HEK293 (cell line): ENCODE data around the gene SLAMF1.

ENCODE experiments used
- ZSCAN23 ChIP-seq: fragments of 450-650 bp; formaldehyde crosslinking; IDR thresholded peaks from 2 replicates; pipeline ENCODE4 v1.5.1; 2016; ENCODE audit warnings: missing biosample characterization, missing genetic modification characterization
- TF ChIP-seq, protein P1 (sequence below): fragments of 450-650 bp; formaldehyde crosslinking; IDR thresholded peaks from 2 replicates; pipeline ENCODE4 v1.5.1; 2016; ENCODE audit warnings: missing biosample characterization, missing genetic modification characterization
- TF ChIP-seq, protein P2 (sequence below): IDR thresholded peaks from 2 replicates; pipeline ENCODE4 v1.6.1; 2011; ENCODE audit warnings: mild to moderate bottlenecking, low read depth, low read length, borderline replicate concordance
- TF ChIP-seq, protein P3 (sequence below): fragments of 450-650 bp; formaldehyde crosslinking; IDR thresholded peaks from 2 replicates; pipeline ENCODE4 v1.5.1; 2016; ENCODE audit warnings: missing biosample characterization, missing genetic modification characterization
- TF ChIP-seq, protein P4 (sequence below): fragments of 450-650 bp; formaldehyde crosslinking; IDR thresholded peaks from 2 replicates; pipeline ENCODE4 v1.5.1; 2016; ENCODE audit warnings: missing biosample characterization, missing genetic modification characterization
- TF ChIP-seq, protein P5 (sequence below): sonication (generic); formaldehyde crosslinking; IDR thresholded peaks from 2 replicates; pipeline ENCODE4 v1.8.1; 2022; ENCODE audit warnings: mild to moderate bottlenecking, moderate library complexity, missing genetic modification reagents

DNA sequence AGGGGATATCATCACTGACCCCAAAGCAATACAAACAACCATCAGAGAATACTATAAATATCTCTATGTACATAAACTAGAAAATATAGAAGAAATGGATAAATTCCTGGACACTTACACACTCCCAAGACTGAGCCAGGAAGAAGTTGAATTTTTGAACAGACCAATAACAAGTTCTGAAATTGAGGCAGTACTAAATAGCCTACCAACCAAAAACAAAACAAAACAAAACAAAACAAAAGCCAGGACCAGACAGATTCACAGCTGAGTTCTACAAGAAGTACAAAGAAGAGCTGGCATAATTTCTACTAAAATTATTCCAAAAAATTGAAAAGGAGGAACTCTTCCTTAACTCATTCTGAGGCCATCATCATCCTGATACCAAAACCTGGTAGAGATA, 86.0 kb downstream of the SLAMF1 start:
- TF ChIP-seq ZSCAN23: no peak
- TF ChIP-seq, protein P1, sequence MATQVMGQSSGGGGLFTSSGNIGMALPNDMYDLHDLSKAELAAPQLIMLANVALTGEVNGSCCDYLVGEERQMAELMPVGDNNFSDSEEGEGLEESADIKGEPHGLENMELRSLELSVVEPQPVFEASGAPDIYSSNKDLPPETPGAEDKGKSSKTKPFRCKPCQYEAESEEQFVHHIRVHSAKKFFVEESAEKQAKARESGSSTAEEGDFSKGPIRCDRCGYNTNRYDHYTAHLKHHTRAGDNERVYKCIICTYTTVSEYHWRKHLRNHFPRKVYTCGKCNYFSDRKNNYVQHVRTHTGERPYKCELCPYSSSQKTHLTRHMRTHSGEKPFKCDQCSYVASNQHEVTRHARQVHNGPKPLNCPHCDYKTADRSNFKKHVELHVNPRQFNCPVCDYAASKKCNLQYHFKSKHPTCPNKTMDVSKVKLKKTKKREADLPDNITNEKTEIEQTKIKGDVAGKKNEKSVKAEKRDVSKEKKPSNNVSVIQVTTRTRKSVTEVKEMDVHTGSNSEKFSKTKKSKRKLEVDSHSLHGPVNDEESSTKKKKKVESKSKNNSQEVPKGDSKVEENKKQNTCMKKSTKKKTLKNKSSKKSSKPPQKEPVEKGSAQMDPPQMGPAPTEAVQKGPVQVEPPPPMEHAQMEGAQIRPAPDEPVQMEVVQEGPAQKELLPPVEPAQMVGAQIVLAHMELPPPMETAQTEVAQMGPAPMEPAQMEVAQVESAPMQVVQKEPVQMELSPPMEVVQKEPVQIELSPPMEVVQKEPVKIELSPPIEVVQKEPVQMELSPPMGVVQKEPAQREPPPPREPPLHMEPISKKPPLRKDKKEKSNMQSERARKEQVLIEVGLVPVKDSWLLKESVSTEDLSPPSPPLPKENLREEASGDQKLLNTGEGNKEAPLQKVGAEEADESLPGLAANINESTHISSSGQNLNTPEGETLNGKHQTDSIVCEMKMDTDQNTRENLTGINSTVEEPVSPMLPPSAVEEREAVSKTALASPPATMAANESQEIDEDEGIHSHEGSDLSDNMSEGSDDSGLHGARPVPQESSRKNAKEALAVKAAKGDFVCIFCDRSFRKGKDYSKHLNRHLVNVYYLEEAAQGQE (tag by site-specific recombination): no peak
- TF ChIP-seq, protein P2, sequence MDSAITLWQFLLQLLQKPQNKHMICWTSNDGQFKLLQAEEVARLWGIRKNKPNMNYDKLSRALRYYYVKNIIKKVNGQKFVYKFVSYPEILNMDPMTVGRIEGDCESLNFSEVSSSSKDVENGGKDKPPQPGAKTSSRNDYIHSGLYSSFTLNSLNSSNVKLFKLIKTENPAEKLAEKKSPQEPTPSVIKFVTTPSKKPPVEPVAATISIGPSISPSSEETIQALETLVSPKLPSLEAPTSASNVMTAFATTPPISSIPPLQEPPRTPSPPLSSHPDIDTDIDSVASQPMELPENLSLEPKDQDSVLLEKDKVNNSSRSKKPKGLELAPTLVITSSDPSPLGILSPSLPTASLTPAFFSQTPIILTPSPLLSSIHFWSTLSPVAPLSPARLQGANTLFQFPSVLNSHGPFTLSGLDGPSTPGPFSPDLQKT: no peak
- TF ChIP-seq, protein P3, sequence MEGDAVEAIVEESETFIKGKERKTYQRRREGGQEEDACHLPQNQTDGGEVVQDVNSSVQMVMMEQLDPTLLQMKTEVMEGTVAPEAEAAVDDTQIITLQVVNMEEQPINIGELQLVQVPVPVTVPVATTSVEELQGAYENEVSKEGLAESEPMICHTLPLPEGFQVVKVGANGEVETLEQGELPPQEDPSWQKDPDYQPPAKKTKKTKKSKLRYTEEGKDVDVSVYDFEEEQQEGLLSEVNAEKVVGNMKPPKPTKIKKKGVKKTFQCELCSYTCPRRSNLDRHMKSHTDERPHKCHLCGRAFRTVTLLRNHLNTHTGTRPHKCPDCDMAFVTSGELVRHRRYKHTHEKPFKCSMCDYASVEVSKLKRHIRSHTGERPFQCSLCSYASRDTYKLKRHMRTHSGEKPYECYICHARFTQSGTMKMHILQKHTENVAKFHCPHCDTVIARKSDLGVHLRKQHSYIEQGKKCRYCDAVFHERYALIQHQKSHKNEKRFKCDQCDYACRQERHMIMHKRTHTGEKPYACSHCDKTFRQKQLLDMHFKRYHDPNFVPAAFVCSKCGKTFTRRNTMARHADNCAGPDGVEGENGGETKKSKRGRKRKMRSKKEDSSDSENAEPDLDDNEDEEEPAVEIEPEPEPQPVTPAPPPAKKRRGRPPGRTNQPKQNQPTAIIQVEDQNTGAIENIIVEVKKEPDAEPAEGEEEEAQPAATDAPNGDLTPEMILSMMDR (tag by site-specific recombination): no peak
- TF ChIP-seq, protein P4, sequence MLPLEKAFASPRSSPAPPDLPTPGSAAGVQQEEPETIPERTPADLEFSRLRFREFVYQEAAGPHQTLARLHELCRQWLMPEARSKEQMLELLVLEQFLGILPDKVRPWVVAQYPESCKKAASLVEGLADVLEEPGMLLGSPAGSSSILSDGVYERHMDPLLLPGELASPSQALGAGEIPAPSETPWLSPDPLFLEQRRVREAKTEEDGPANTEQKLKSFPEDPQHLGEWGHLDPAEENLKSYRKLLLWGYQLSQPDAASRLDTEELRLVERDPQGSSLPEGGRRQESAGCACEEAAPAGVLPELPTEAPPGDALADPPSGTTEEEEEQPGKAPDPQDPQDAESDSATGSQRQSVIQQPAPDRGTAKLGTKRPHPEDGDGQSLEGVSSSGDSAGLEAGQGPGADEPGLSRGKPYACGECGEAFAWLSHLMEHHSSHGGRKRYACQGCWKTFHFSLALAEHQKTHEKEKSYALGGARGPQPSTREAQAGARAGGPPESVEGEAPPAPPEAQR (tag by site-specific recombination): no peak
- TF ChIP-seq, protein P5, sequence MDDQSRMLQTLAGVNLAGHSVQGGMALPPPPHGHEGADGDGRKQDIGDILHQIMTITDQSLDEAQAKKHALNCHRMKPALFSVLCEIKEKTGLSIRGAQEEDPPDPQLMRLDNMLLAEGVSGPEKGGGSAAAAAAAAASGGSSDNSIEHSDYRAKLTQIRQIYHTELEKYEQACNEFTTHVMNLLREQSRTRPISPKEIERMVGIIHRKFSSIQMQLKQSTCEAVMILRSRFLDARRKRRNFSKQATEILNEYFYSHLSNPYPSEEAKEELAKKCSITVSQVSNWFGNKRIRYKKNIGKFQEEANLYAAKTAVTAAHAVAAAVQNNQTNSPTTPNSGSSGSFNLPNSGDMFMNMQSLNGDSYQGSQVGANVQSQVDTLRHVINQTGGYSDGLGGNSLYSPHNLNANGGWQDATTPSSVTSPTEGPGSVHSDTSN (CRISPR knock-in tag): no peak
